Hepatocyte (in vitro differentiated cells): ENCODE measurements around the gene TMCO4. TPM values are rescaled to one million over a fixed set of nuclear protein-coding genes. Genes with fewer than 3 reads are reported as not detected.

Experiments used
- DNase-seq: peaks from one replicate; pipeline ENCODE4 v3.0.0-alpha.2; 2016; ENCODE audit warnings: low spot score
- H2AFZ ChIP-seq: fragments of 200-600 bp; sonication (generic); 2 replicates; pipeline ENCODE4 v1.6.0; 2016; ENCODE audit warnings: antibody characterized with exemption, mild to moderate bottlenecking
- H3K27ac ChIP-seq: fragments of 200-600 bp; sonication (generic); 2 replicates; pipeline ENCODE4 v1.5.1; 2016; ENCODE audit warnings: mild to moderate bottlenecking
- H3K27me3 ChIP-seq: fragments of 200-600 bp; sonication (generic); 2 replicates; pipeline ENCODE4 v1.6.1; 2016
- H3K36me3 ChIP-seq: fragments of 200-600 bp; sonication (generic); replicated peaks from 2 replicates; pipeline ENCODE4 v1.5.1; 2016; ENCODE audit warnings: low read depth; ENCODE audit not compliant: insufficient read depth
- H3K4me1 ChIP-seq: fragments of 200-600 bp; sonication (generic); 2 replicates; pipeline ENCODE4 v1.5.1; 2016; ENCODE audit warnings: mild to moderate bottlenecking, moderate library complexity; ENCODE audit not compliant: insufficient read depth
- H3K4me2 ChIP-seq: fragments of 200-600 bp; sonication (generic); 2 replicates; pipeline ENCODE4 v1.6.0; 2016
- H3K4me3 ChIP-seq: fragments of 200-600 bp; sonication (generic); 2 replicates; pipeline ENCODE4 v1.5.1; 2016; ENCODE audit warnings: mild to moderate bottlenecking
- H3K79me2 ChIP-seq: fragments of 200-600 bp; sonication (generic); 2 replicates; pipeline ENCODE4 v1.6.0; 2017; ENCODE audit warnings: mild to moderate bottlenecking
- H3K9me2 ChIP-seq: fragments of 200-600 bp; sonication (generic); replicated peaks from 2 replicates; pipeline ENCODE4 v1.6.0; 2017; ENCODE audit warnings: mild to moderate bottlenecking; ENCODE audit not compliant: insufficient read depth
- H3K9me3 ChIP-seq: fragments of 200-600 bp; sonication (generic); 2 replicates; pipeline ENCODE4 v1.5.1; 2016; ENCODE audit warnings: low read depth, mild to moderate bottlenecking
- H4K20me1 ChIP-seq: fragments of 200-600 bp; sonication (generic); 2 replicates; pipeline ENCODE4 v1.6.0; 2016; ENCODE audit warnings: mild to moderate bottlenecking; ENCODE audit not compliant: insufficient read depth, poor library complexity, severe bottlenecking
- EZH2 ChIP-seq: fragments of 200-600 bp; sonication (generic); IDR thresholded peaks from 2 replicates; pipeline ENCODE4 v1.6.1; 2016; ENCODE audit warnings: antibody characterized with exemption, mild to moderate bottlenecking, borderline replicate concordance
- EZH2phosphoT487 ChIP-seq: fragments of 200-600 bp; sonication (generic); IDR thresholded peaks from one replicate; pipeline ENCODE4 v1.6.1; 2018; ENCODE audit warnings: antibody characterized with exemption, mild to moderate bottlenecking, low read depth, moderate library complexity; ENCODE audit not compliant: unreplicated experiment, severe bottlenecking
- WGBS: methylation state at CpG from one replicate; pipeline ENCODE4 v1.1.6; 2016; ENCODE audit warnings: low lambda C conversion rate; ENCODE audit errors: missing lambda C conversion rate; 5-methylcytosine and 5-hydroxymethylcytosine counted together
- polyA plus RNA-seq: library from polyadenylated mRNA; unstranded; fragments of >200 nt; fragmentation: Nextera tagmentation; extraction: Ambion mirVana; gene quantifications from 2 replicates; pipeline ENCODE4 v1.2.1, GENCODE V29; 2016
- total RNA-seq: library from RNA; depleted of rRNA; stranded (reverse); fragments of >200 nt; gene quantifications from 2 replicates; pipeline ENCODE4 v1.2.3, GENCODE V29; 2014
- TF ChIP-seq, protein P1 (sequence below): fragments of 200-600 bp; sonication (generic); IDR thresholded peaks from 2 replicates; pipeline ENCODE4 v1.5.1; 2016; ENCODE audit warnings: antibody characterized with exemption, mild to moderate bottlenecking; ENCODE audit not compliant: poor library complexity

The TMCO4 gene
- total and polyA plus RNA-seq, 2 experiments from 2014 or later = 8.7 to 13.0 TPM

DNA sequence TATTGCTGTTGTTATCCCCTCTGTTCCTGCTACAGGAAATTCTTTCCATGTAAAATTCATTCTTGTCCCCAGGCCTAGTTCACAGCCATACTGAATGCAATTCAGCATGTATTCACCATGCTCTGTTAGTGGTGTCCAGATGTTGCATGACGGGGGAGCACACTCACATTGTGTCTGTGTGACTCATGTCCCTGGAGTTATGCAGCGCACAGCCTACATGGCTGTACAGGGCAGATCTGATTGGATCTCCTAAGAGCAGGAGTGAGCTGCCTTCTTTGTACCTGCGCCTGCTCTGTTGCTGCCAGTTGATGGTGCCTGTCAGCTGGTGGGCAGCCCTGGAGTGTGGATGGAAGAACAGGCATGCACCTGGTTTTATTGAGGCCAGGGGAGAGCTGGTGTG, 117.5 kb downstream of the TMCO4 start:
- no peaks in the 10 kb centered on the region for H3K9me2 ChIP-seq
- H3K27ac ChIP-seq = no peak overlapping the region
- DNase-seq = no peak
- no peak for TF ChIP-seq EZH2
- TF ChIP-seq, protein P1, sequence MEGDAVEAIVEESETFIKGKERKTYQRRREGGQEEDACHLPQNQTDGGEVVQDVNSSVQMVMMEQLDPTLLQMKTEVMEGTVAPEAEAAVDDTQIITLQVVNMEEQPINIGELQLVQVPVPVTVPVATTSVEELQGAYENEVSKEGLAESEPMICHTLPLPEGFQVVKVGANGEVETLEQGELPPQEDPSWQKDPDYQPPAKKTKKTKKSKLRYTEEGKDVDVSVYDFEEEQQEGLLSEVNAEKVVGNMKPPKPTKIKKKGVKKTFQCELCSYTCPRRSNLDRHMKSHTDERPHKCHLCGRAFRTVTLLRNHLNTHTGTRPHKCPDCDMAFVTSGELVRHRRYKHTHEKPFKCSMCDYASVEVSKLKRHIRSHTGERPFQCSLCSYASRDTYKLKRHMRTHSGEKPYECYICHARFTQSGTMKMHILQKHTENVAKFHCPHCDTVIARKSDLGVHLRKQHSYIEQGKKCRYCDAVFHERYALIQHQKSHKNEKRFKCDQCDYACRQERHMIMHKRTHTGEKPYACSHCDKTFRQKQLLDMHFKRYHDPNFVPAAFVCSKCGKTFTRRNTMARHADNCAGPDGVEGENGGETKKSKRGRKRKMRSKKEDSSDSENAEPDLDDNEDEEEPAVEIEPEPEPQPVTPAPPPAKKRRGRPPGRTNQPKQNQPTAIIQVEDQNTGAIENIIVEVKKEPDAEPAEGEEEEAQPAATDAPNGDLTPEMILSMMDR = no peak
- no peak for TF ChIP-seq EZH2phosphoT487
- H3K27me3 ChIP-seq = no peaks in the 10 kb centered on the region
- no peaks in the 10 kb centered on the region for H3K4me1 ChIP-seq
- no peaks in the 10 kb centered on the region for H3K79me2 ChIP-seq
- 45% methylated on average over 3 of the region's 3 CpGs for WGBS
- H2AFZ ChIP-seq = no peak overlapping the region
- no peak overlapping the region for H3K4me2 ChIP-seq
- no peak overlapping the region for H3K4me3 ChIP-seq
- no peaks in the 10 kb centered on the region for H3K36me3 ChIP-seq
- no peaks in the 10 kb centered on the region for H4K20me1 ChIP-seq
- H3K9me3 ChIP-seq = no peaks in the 10 kb centered on the region

DNA sequence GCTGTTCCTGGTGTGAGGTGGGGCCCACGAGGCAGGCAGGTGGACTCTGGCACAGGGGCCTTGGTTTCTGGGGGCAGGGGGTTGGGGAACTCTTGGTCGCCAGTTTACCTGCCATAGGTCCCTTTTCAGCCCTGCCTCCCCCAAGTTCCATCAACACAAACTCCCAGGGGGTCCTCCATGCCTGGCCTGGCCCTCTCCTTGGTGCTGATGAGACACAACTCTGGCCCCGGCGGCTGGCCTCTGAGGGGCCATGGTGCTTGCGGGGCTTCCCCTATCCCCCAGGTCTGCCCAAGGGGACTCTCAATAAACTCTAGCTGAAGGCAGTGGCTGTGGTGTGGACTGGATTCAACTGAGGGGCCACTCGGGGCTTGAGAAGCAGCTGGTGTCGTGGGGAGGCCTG, 119.1 kb downstream of the TMCO4 start:
- H3K27ac ChIP-seq = no peak overlapping the region
- 71% methylated on average over 7 of the region's 7 CpGs for WGBS
- H3K79me2 ChIP-seq = no peaks in the 10 kb centered on the region
- no peaks in the 10 kb centered on the region for H3K27me3 ChIP-seq
- H4K20me1 ChIP-seq = no peaks in the 10 kb centered on the region
- no peaks in the 10 kb centered on the region for H3K9me3 ChIP-seq
- no peak overlapping the region for H2AFZ ChIP-seq
- TF ChIP-seq, protein P1 = no peak
- TF ChIP-seq EZH2phosphoT487 (no peak), EZH2 (no peak)
- H3K4me1 ChIP-seq = no peaks in the 10 kb centered on the region
- H3K4me3 ChIP-seq = no peak overlapping the region
- no peaks in the 10 kb centered on the region for H3K36me3 ChIP-seq
- DNase-seq = no peak
- no peaks in the 10 kb centered on the region for H3K9me2 ChIP-seq
- H3K4me2 ChIP-seq = no peak overlapping the region

DNA sequence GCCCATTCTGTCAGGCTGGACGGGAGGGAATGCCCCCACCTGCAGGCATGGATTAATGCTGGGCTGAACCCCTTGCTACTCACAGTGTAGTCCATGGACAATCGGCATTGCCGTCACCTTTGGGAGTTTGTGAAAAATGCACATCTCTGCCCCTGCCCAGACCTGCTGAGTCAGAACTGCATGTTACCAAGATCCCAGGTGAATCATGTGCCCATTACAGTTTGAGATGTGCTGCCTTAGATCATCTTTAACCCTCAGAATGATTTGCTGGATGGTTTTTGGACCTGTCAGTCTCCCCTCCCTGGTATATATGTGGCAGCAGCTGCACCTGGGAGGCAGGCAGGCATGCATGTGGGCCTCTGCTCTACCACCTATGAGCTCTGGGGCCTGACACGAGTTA, 120.0 kb downstream of the TMCO4 start:
- no peaks in the 10 kb centered on the region for H4K20me1 ChIP-seq
- H3K36me3 ChIP-seq = no peaks in the 10 kb centered on the region
- H3K27ac ChIP-seq = no peak overlapping the region
- H3K4me3 ChIP-seq = no peak overlapping the region
- WGBS = 81% methylated on average over 4 of the region's 4 CpGs
- H3K79me2 ChIP-seq = no peaks in the 10 kb centered on the region
- no peak for TF ChIP-seq EZH2phosphoT487
- TF ChIP-seq, protein P1 = no peak
- no peak for TF ChIP-seq EZH2
- no peak for DNase-seq
- H3K9me3 ChIP-seq = no peaks in the 10 kb centered on the region
- no peak overlapping the region for H2AFZ ChIP-seq
- H3K4me1 ChIP-seq = no peaks in the 10 kb centered on the region
- no peaks in the 10 kb centered on the region for H3K27me3 ChIP-seq
- no peak overlapping the region for H3K4me2 ChIP-seq
- H3K9me2 ChIP-seq = no peaks in the 10 kb centered on the region
